T-helper 17 cell (primary cell): Measurements from ENCODE around the gene HRH1. TPM values are rescaled to one million over a fixed set of nuclear protein-coding genes. Genes with fewer than 3 reads are reported as not detected.

Experiments used
- ATAC-seq: fragments of 150-1000 bp; cut with Tn5 transposase; 2 replicates; pipeline ENCODE4 v1.10.0; 2021; ENCODE audit warnings: mild to moderate bottlenecking, moderate library complexity
- DNase-seq, 3 donors: peaks; one replicate each; pipeline versions ENCODE4 v3.0.0 to v3.0.0-alpha.2; 2020 to 2021
- H3K9me3 ChIP-seq: one replicate; pipeline ENCODE4 v1.7.0; 2013; ENCODE audit warnings: low read length, mild to moderate bottlenecking; ENCODE audit not compliant: control insufficient read depth, poor library complexity, severe bottlenecking
- H3K27ac Mint-ChIP-seq: one replicate; pipeline ENCODE4 v1.8.0; 2022; ENCODE audit warnings: mild to moderate bottlenecking, moderate library complexity, mixed read lengths
- H3K27me3 Mint-ChIP-seq: one replicate; pipeline ENCODE4 v1.8.0; 2022; ENCODE audit warnings: mixed read lengths
- H3K36me3 Mint-ChIP-seq: one replicate; pipeline ENCODE4 v1.8.0; 2022; ENCODE audit warnings: low read depth, mixed read lengths
- H3K4me1 Mint-ChIP-seq: one replicate; pipeline ENCODE4 v1.8.0; 2022; ENCODE audit warnings: mild to moderate bottlenecking, mixed read lengths
- H3K4me3 Mint-ChIP-seq: one replicate; pipeline ENCODE4 v1.8.0; 2022; ENCODE audit warnings: mild to moderate bottlenecking, moderate library complexity, mixed read lengths
- total RNA-seq, 4 donors: library from RNA in 2 of 4; stranded (reverse) in 2 of 4; gene quantifications; one replicate each; pipeline ENCODE4 v1.2.3 and lab custom pipeline; 2022 to 2026

The HRH1 gene
- total RNA-seq, 2 donors from 2014 or later = not detected

DNA sequence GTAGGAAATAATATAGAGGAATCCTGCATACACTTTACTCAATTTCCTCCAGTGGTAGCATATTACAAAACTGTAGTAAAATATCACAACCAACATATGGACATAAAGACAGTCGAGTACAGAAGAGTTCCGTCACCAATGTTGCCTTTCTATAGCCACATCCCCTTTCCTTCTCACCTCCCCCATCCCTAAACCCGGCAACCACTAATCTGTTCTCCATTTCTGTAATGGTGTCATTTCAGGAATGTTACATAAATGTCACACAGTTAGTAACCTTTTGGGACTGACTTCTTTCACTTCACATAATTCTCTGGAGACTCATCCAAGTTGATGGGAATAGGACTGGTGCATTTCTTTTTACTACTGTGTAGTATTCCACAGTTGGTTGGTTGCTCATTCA lies 76.5 kb downstream of the HRH1 start:
- Mint-ChIP-seq H3K36me3 (peaks cover 3% of the 10 kb centered on the region), H3K27ac (no peak overlapping the region), H3K27me3 (peaks cover 27% of the 10 kb centered on the region), H3K4me3 (no peak overlapping the region), H3K4me1 (peaks cover 5% of the 10 kb centered on the region)
- H3K9me3 ChIP-seq = no peaks in the 10 kb centered on the region
- no peak for DNase-seq
- ATAC-seq = no peak

DNA sequence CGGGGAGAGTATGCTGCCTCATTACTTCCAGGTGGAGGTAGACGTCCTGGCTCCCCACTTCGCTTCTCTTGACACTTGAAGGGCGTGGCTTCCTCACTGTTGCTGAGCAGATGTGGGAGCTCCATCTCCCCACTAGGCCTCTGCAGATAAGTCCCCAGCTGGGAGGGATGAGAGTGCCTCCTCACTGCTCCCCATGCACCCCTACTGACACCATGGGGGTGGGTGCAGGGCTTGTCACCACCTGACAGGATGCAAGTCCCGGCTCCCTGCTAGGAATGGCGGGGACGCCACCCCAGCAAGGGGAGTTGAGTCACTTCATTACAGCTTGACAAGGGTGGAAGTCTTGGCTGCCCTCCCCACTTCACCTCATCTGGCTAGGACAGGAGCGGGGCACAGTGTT lies 81.1 kb downstream of the HRH1 start:
- H3K4me1 Mint-ChIP-seq = no peaks in the 10 kb centered on the region
- H3K4me3 Mint-ChIP-seq = no peak overlapping the region
- peaks cover 41% of the 10 kb centered on the region for H3K27me3 Mint-ChIP-seq
- no peak overlapping the region for H3K27ac Mint-ChIP-seq
- peaks cover 3% of the 10 kb centered on the region for H3K36me3 Mint-ChIP-seq
- ATAC-seq (no peak), DNase-seq (no peak)
- no peaks in the 10 kb centered on the region for H3K9me3 ChIP-seq

DNA sequence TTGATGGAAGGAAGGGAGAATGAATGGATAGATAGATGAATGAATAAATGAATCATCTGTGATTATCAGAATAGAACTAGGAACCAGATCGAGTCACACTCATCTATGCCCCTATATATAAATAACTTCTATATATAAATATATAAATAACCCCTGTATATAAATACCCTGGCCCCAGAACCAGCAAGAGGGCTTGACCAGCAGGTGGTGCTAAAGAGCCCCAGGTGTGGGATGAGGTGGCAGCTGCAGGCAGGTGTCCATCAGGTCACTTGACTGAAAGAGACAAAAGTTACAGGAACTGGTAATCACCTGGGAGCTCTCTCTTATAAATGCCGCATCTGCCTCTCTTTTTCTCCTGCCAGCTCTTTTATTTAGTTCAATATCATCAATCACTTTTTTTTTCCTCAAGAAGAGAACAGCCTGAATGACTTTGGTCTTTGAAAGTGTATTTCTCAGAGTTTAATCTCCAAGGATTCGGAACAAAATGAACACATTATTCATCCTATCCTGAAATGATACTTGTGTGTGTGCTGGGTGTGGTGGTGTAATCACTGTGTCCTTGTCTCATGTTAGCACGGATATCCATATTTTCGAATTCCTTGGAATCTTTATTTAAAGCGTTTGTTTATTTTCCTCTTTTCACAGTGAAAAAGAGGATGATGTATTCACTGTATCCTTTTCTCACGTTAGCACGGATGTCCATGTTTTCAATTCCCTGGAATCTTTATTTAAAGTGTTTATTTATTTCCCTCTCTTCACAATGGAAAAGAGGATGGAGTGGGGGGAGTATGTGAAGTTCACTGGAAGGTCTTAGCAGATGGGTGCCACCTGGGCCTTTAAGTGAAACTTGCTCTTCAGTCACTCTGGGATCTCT lies 82.5 kb downstream of the HRH1 start:
- H3K9me3 ChIP-seq = no peaks in the 10 kb centered on the region
- H3K27me3 Mint-ChIP-seq = peaks cover 49% of the 10 kb centered on the region
- peak; percentile 55 to 81 (median 60) for DNase-seq
- H3K4me1 Mint-ChIP-seq = no peaks in the 10 kb centered on the region
- H3K27ac Mint-ChIP-seq = no peak overlapping the region
- H3K4me3 Mint-ChIP-seq = no peak overlapping the region
- peak; percentile 69 for ATAC-seq
- H3K36me3 Mint-ChIP-seq = peaks cover 3% of the 10 kb centered on the region

DNA sequence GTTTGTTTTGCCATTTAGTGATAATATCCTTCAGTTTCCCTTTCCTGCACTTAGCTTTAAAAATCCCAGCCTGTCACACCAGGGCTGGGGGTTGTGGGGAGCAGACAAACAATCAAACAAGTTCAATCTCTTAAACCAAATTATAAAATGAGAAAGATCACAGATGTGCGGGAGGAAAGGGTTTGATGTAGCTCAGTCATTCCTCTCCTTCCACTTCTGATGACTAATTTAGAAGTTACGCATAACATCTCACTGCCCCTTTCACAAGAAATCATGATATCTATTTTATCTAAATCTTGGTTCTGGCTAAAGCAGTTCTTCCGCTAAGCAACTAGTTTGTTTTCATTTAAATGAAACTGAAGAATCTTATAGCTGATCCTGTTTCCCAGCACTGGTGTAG lies 83.8 kb downstream of the HRH1 start:
- Mint-ChIP-seq H3K27me3 (peaks cover 46% of the 10 kb centered on the region), H3K4me1 (no peaks in the 10 kb centered on the region), H3K36me3 (peaks cover 3% of the 10 kb centered on the region), H3K4me3 (no peak overlapping the region), H3K27ac (no peak overlapping the region)
- ATAC-seq (no peak), DNase-seq (no peak)
- no peaks in the 10 kb centered on the region for H3K9me3 ChIP-seq

DNA sequence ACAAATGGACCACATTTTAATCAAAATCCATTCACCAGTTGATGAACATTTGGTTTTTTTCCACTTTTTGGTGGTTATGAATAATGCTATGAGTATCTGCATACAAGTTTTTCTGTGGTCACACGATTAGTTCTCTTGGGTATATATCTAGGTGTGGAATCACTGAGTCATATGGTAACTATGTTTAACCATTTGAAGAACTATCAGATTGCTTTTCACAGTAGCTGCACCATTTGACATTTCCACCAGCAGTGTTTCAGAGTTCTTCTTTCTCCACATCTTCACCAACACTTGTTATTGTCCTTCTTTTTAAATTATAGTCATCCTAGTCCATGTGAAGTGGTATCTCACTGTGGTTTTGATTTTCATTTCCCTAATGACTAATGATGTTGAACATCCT lies 84.6 kb downstream of the HRH1 start:
- Mint-ChIP-seq H3K27ac (no peak overlapping the region), H3K4me1 (no peaks in the 10 kb centered on the region), H3K27me3 (peaks cover 46% of the 10 kb centered on the region), H3K36me3 (no peaks in the 10 kb centered on the region), H3K4me3 (no peak overlapping the region)
- DNase-seq = no peak
- H3K9me3 ChIP-seq = no peaks in the 10 kb centered on the region
- no peak for ATAC-seq

DNA sequence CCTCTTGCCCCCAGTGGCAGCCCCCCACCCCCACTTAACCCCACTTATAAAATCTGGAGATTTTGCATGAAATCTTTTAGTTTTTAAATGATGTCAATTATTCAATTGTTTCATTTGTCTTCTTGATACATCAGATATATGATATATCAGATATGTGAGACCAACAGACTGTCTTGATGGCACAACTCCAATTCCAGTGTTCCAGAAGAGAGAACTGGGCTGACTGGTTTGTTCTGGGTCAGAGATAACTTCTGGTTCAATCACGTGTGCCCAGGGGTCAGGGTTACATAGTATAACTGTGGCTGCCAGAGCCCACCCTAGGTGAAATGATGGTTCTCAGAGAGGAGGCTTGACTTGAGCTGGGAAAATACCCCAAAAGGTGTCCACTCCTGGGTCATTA lies 85.5 kb downstream of the HRH1 start:
- ATAC-seq = no peak
- Mint-ChIP-seq H3K27me3 (peaks cover 41% of the 10 kb centered on the region), H3K4me1 (no peaks in the 10 kb centered on the region), H3K4me3 (no peak overlapping the region), H3K27ac (no peak overlapping the region), H3K36me3 (no peaks in the 10 kb centered on the region)
- DNase-seq = no peak
- H3K9me3 ChIP-seq = no peaks in the 10 kb centered on the region

DNA sequence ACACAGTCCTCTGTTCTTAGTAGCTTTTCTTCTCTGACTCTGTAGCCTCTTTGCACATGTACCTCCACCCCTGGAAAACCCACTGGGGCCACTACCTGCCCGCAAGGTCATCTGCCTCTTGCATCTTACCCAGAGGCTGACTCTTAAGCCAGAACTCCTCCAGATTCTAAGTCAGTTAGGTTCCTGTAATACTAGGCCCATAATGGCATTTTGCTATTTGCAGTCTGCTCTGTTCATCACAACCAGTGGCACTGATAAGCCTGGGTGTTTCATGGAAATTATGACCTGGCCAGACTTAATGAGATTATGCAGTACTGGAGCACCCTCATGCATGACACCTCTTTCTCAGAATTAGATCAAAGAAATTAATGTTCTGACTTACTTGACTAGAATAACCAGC lies 86.2 kb downstream of the HRH1 start:
- H3K9me3 ChIP-seq = no peaks in the 10 kb centered on the region
- no peak overlapping the region for H3K4me3 Mint-ChIP-seq
- no peak for ATAC-seq
- DNase-seq = no peak
- H3K27ac Mint-ChIP-seq = no peak overlapping the region
- no peaks in the 10 kb centered on the region for H3K4me1 Mint-ChIP-seq
- no peaks in the 10 kb centered on the region for H3K36me3 Mint-ChIP-seq
- peaks cover 40% of the 10 kb centered on the region for H3K27me3 Mint-ChIP-seq

DNA sequence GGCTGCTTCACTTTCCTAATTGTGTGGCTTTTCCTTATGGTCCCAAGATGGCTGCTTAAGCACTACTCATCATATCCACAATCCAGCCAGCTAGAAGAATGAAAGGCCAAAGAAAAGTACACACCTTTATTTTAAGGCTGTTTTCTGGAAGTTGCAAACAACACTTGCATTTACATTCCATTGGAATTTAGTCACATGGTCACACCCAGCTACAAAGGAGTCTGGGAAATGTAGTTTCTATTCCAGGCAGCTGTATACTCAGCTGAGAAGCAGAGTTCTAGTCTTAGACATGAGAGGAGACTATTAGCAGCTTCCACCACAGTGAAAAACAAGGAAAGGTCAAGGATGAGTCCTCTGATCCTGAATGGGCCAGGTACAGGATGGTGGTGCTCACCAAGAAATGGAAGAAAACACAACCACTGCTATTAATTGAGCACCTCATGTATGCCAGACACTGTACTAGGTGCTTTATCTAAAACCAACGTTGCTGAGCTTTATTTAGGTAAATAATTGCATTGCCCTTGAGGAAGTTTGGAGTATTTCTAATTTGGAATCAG lies 89.9 kb downstream of the HRH1 start:
- H3K4me1 Mint-ChIP-seq = no peaks in the 10 kb centered on the region
- H3K36me3 Mint-ChIP-seq = no peaks in the 10 kb centered on the region
- ATAC-seq (no peak), DNase-seq (no peak)
- no peak overlapping the region for H3K4me3 Mint-ChIP-seq
- peaks cover 31% of the 10 kb centered on the region for H3K27me3 Mint-ChIP-seq
- H3K9me3 ChIP-seq = no peaks in the 10 kb centered on the region
- no peak overlapping the region for H3K27ac Mint-ChIP-seq

DNA sequence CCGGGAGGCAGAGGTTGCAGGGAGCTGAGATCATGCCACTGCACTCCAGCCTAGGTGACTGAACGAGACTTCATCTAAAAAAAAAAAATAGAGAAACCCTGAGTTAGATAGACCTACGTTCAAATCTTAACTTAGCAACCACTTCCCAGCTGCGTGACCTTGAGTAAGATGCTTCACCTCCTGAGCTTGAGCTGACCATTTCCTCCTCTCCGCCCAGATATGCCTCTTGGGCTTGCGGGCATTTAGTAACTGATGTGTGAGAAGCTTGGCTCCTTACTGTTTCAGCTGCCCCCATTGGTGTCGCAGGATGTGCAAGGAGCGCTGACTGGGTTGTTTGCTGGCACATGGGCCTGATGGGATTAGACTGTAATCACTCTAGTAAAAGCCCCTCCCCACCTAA lies 91.0 kb downstream of the HRH1 start:
- no peaks in the 10 kb centered on the region for H3K36me3 Mint-ChIP-seq
- peaks cover under 1% of the 10 kb centered on the region for H3K4me1 Mint-ChIP-seq

DNA sequence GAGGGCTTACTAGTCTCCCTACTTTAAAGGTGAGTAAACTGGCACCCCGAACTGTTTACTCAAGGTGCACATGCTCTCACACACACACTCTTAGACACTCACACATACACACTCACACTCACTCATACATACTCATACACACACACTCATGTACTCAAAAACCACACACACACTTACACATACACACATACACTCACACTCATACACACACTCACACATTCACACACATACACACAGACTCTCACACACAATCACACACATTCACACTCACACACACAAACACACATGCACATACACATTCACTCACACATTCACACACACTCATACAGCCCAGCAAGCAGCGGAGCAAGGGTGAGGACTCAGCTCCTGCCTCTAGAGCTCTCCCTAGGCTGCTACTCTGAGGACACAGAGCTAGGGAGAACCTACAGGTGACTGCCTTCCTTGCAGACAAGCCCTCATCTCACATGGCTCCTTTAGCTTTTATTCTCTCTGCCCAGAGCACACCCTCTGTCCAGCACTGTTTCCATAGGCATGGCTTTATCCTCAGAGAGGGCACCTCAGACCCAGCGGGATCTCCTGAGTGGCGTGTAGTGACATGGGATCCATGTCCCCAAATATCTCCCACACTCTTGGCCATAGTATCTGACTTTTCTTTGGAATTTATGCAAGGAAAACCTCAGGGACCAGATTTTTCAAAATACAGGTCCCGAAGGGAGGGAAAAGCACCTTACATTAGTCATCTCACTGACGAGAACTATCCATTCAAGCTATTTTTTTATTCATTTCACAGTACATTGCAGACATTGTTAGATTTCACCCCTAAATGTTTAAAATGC lies 91.8 kb downstream of the HRH1 start:
- DNase-seq (no peak), ATAC-seq (no peak)
- H3K4me3 Mint-ChIP-seq = no peak overlapping the region
- no peaks in the 10 kb centered on the region for H3K9me3 ChIP-seq
- no peaks in the 10 kb centered on the region for H3K36me3 Mint-ChIP-seq
- H3K4me1 Mint-ChIP-seq = peaks cover 8% of the 10 kb centered on the region
- no peak overlapping the region for H3K27ac Mint-ChIP-seq
- peaks cover 27% of the 10 kb centered on the region for H3K27me3 Mint-ChIP-seq

More for the DNA sequence above, 91.0 kb downstream of the HRH1 start:
- Mint-ChIP-seq H3K27ac (no peak overlapping the region), H3K27me3 (peaks cover 31% of the 10 kb centered on the region), H3K4me3 (no peak overlapping the region)
- H3K9me3 ChIP-seq = no peaks in the 10 kb centered on the region
- DNase-seq (no peak), ATAC-seq (no peak)

DNA sequence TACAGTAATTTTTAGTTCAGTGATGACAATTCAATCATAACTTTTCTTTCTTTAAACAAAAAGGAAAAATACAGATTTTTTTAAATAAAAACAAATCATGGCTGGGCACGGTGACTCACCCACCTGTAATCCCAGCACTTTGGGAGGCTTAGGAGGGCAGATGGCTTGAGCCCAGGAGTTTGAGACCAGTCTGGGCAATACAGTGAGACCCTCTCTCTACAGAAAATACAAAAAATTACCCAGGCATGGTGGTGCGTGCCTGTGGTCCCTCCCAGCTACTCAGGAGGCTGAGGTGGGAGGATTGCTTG lies 92.3 kb downstream of the HRH1 start:
- Mint-ChIP-seq H3K36me3 (no peaks in the 10 kb centered on the region), H3K27ac (no peak overlapping the region), H3K4me1 (peaks cover 12% of the 10 kb centered on the region), H3K27me3 (peaks cover 25% of the 10 kb centered on the region), H3K4me3 (no peak overlapping the region)
- DNase-seq (no peak), ATAC-seq (no peak)
- H3K9me3 ChIP-seq = no peaks in the 10 kb centered on the region

DNA sequence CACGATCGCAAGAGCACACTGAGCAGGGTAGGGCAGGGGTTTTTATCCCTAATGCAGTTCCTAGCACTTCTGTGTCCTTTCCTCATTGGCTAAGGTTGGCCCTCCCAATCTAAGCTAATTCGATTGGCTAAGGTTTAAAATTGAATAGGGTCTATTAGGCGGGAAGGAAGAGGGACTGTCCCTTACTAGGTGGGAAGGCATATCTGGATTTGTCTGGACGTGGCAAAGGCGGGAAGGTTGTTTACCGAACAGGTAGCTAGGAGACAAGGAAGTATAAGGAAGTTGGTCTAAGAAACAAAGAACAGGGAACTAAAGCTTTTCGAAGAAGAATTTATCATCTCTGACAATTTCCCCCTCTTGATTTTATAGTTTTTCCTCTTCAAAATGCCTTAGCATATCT lies 93.1 kb downstream of the HRH1 start:
- DNase-seq = no peak
- Mint-ChIP-seq H3K36me3 (no peaks in the 10 kb centered on the region), H3K4me1 (peaks cover 16% of the 10 kb centered on the region), H3K4me3 (no peak overlapping the region), H3K27ac (no peak overlapping the region), H3K27me3 (peaks cover 20% of the 10 kb centered on the region)
- no peaks in the 10 kb centered on the region for H3K9me3 ChIP-seq
- no peak for ATAC-seq

DNA sequence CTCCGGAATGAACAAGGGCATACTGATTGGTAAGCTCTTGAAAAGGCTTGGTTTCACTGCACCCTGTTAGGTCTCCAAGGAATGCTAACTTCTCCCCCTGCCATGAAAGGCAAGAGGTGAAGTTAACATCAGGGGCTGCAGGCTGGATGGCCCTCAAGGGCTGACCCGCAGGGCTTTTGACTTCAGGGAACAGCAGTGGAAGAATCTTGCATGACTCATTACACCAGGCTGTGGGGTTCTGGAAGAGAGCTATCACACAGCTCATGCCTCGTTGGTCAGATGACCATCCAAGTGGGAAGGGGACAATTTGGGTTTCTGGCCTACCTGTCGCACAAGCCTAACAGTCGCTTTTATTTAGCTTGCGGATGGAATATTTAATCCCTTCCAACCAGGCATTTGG lies 94.3 kb downstream of the HRH1 start:
- peaks cover 16% of the 10 kb centered on the region for H3K4me1 Mint-ChIP-seq
- no peak for ATAC-seq
- H3K36me3 Mint-ChIP-seq = no peaks in the 10 kb centered on the region
- no peak overlapping the region for H3K4me3 Mint-ChIP-seq
- peaks cover 15% of the 10 kb centered on the region for H3K27me3 Mint-ChIP-seq
- H3K9me3 ChIP-seq = no peaks in the 10 kb centered on the region
- no peak overlapping the region for H3K27ac Mint-ChIP-seq
- no peak for DNase-seq
